C4-2B (cell line): Measurements from ENCODE around the gene CEP72.

Experiments
- H3K27ac ChIP-seq: fragments of 450-650 bp; 2 replicates; pipeline ENCODE4 v1.5.1; 2017
- ZFX ChIP-seq: fragments of 450-650 bp; IDR thresholded peaks from 2 replicates; pipeline ENCODE4 v1.6.1; 2017
- TF ChIP-seq, protein P1 (sequence below): fragments of 450-650 bp; conservative IDR thresholded peaks from 2 replicates; pipeline ENCODE4 v1.5.1; 2017; ENCODE audit warnings: mild to moderate bottlenecking

Gene CEP72

DNA sequence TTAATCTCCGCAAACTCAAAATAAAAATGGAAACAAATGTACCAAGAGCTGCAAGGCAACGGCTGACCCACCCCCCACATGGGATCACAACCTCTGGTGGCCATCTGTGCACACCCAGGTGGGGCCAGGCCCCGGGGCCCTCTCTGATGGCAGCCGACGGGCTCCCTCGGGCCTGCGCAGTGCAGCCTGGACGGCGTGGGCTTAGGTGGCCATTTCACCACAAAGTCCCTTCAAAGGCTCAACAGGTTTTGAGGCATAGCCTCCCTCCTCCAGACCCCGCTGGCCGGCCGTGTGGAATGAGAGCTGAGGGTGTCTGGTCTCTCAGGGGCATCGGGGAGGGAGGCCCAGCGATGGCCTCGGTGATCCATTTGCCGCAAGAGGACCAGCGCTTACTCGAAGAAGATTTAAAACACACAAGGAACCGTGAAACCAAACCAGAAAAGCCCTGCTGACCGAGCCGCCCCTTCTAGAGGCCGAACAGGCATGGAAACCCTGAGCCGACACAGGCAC is 42.7 kb upstream of the CEP72 start:
- TF ChIP-seq, protein P1, sequence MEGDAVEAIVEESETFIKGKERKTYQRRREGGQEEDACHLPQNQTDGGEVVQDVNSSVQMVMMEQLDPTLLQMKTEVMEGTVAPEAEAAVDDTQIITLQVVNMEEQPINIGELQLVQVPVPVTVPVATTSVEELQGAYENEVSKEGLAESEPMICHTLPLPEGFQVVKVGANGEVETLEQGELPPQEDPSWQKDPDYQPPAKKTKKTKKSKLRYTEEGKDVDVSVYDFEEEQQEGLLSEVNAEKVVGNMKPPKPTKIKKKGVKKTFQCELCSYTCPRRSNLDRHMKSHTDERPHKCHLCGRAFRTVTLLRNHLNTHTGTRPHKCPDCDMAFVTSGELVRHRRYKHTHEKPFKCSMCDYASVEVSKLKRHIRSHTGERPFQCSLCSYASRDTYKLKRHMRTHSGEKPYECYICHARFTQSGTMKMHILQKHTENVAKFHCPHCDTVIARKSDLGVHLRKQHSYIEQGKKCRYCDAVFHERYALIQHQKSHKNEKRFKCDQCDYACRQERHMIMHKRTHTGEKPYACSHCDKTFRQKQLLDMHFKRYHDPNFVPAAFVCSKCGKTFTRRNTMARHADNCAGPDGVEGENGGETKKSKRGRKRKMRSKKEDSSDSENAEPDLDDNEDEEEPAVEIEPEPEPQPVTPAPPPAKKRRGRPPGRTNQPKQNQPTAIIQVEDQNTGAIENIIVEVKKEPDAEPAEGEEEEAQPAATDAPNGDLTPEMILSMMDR: no peak
- TF ChIP-seq ZFX: no peak
- no peak overlapping the region for H3K27ac ChIP-seq

DNA sequence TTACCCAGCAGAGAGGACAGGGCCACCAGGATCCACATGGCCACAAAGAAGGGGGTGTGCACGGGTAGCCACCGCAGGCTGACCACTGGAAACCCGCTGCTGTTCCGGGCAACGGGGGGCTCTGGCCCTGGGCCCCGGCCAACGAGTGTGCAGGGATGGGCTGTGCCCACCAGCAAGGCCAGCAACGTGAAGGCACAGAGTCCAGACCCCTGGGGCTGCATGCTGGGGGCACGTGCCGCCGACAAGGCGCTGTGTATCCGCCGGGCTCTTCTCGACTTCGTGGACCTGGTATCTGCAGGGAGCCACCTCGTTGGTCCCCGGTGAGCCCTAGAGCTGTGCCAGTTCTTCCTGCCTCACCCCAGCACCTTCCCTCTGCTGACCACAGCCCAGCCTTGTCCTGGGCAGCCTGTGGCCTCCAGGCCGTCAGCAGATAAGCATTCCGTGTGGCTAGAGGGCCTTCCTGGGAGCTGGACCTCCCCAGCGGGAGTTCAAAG is 42.2 kb upstream of the CEP72 start:
- H3K27ac ChIP-seq: no peak overlapping the region
- TF ChIP-seq ZFX: no peak
- TF ChIP-seq, protein P1: no peak

DNA sequence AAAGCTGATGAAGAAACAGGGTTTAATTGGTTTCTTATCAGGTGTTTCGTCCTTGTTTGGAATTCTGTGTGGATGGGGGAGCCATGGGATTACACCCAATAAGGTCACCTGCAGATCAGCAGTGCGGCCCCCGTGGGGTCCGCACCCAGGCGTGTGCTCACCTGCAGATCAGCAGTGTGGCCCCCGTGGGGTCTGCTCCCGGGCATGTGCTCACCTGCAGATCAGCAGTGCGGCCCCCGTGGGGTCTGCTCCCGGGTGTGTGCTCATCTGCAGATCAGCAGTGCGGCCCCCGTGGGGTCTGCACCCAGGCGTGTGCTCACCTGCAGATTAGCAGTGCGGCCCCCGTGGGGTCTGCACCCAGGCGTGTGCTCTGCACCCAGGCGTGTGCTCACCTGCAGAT is 41.7 kb upstream of the CEP72 start:
- TF ChIP-seq, protein P1: no peak
- no peak for TF ChIP-seq ZFX
- H3K27ac ChIP-seq: no peak overlapping the region

DNA sequence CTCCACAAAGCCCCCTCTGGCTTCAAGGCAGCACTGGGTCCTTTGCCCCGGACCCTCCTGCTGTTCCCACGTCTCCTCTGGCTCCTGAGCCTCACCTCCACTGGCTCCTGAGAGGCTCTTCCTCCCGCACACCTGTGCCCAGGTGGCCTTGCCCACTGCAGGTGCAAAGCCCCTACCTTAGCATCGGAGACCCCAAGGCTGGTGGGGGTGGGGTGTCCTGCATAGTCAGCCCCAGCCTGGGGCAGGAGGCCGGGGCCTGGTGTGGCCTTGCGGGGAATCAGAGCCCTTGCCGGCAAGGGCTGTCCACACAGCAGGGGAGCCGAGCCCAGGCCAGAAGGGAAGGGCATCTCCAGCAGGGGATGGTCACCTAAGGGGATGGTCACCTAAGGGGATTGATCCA is 41.3 kb upstream of the CEP72 start:
- no peak for TF ChIP-seq ZFX
- TF ChIP-seq, protein P1: no peak
- no peak overlapping the region for H3K27ac ChIP-seq

DNA sequence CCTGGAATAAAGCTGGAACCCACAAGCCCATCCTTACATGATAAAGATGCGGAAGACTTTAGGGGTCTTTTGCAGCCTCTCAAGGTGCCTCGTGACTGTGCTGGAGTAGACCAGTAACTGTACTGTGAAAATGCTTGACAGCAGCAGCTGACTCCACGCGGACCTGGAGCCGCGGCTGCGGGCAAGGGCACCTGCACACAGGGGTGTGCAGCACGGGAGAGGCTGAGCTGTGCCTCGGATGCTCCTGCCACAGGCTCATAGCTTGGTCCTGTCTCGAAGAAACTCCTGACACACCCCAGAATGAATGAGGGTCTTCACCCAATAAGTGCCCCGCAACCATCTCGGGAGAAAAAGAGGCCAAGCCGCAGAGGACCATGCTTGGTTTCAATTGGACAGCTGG is 40.3 kb upstream of the CEP72 start:
- TF ChIP-seq, protein P1: no peak
- no peak overlapping the region for H3K27ac ChIP-seq

DNA sequence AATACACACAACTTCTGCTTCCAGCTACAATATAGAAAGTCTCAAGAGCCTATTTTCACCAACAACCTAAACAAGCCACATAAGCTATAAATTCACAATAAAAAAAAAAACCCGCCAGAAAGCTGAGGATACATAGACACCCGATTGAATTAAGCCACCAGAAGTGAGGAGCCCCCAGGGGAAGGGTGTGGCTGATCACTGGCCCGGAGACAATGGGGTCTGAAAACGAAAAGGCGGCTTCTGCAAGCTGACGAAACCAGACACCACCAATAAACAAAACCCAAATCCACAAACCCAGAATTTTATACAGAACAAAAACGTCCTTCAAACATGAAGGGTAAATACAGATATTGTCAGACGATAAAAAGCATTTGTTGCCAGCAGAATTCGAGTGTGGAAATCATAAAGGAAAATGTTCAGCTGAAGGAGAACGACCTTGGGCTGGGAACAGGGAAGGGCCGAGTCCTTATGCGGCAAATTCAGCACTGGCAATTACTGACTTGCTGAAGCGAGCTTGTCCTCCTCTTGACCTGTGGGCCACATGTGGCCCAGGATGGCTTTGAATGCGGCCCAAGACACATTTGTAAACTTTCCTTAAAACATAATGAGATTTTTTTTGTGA is 39.6 kb upstream of the CEP72 start:
- H3K27ac ChIP-seq: no peak overlapping the region
- TF ChIP-seq ZFX: no peak
- TF ChIP-seq, protein P1: no peak

DNA sequence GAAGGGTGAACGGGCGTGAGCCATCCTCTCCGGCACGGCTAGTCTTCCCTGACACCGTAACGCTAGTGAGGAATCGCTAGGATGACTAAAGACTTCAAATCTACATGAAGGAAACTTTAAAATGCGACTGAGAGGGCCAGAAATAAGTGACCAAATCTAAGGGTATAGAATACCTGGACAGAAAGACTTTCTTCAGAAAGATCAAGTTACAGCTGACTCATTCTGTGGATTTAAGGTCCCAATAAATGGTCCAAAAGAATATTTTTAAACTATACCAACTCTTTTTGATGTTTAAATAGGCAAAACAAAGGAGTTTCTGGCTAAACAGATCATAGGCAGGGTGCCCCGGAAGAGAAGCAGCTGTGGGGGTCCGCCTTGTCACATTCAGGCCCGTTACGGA is 38.9 kb upstream of the CEP72 start:
- TF ChIP-seq, protein P1: no peak
- no peak for TF ChIP-seq ZFX

More for the DNA sequence above, 38.9 kb upstream of the CEP72 start:
- no peak overlapping the region for H3K27ac ChIP-seq
